Measurements from ENCODE around the gene EIF4A3.

Gene EIF4A3

GRCh38 chr17:80129006-80129565 is 17.8 kb downstream of the EIF4A3 start:
- no peak for TF ChIP-seq CTCF (IDR thresholded peaks at IDR 0.05)

- TF ChIP-seq CTCF (IDR thresholded peaks at IDR 0.05) = no peak
Measured at GRCh38 chr17:80126449-80126715, 20.5 kb downstream of the EIF4A3 start.

GRCh38 chr17:80125656-80126448 is 21.1 kb downstream of the EIF4A3 start:
- no peak for TF ChIP-seq CTCF (IDR thresholded peaks at IDR 0.05)

GRCh38 chr17:80124351-80124981 is 22.5 kb downstream of the EIF4A3 start:
- TF ChIP-seq CTCF (IDR thresholded peaks at IDR 0.05) = peak; percentile 28; the same call in 1 of the 2 replicates

- TF ChIP-seq CTCF (IDR thresholded peaks at IDR 0.05) = no peak
Measured at GRCh38 chr17:80123791-80124190, 23.1 kb downstream of the EIF4A3 start.

- no peak for TF ChIP-seq CTCF (IDR thresholded peaks at IDR 0.05)
Measured at GRCh38 chr17:80122926-80123505, 23.9 kb downstream of the EIF4A3 start.

GRCh38 chr17:80122026-80122575 is 24.8 kb downstream of the EIF4A3 start:
- no peak for TF ChIP-seq CTCF (IDR thresholded peaks at IDR 0.05)

Measured in LNCAP (cell line).